HepG2 (cell line): ENCODE measurements around the gene CSTB. TPM values are rescaled to one million over a fixed set of nuclear protein-coding genes. Genes with fewer than 3 reads are reported as not detected.

Source experiments
- BCLAF1 ChIP-seq: fragments of 450-650 bp; IDR thresholded peaks from 2 replicates; pipeline ENCODE4 v1.6.1; 2017; ENCODE audit warnings: mild to moderate bottlenecking
- DNMT1 ChIP-seq: sonication (generic); formaldehyde crosslinking; IDR thresholded peaks from 2 replicates; pipeline ENCODE4 v1.5.1; 2020; ENCODE audit warnings: mild to moderate bottlenecking, missing genetic modification reagents
- DZIP1 ChIP-seq: sonication (generic); formaldehyde crosslinking; IDR thresholded peaks from 2 replicates; pipeline ENCODE4 v1.5.0; 2020; ENCODE audit warnings: mild to moderate bottlenecking, missing genetic modification reagents
- ETS1 ChIP-seq: sonication (generic); formaldehyde crosslinking; IDR thresholded peaks from 2 replicates; pipeline ENCODE4 v1.4.0; 2020; ENCODE audit warnings: missing genetic modification reagents
- GABPA ChIP-seq, 2 experiments: IDR thresholded peaks; 2 replicates each; pipeline ENCODE4 v1.6.1; 2011 to 2016; ENCODE audit warnings: low read depth in 2 of 2, low read length in 1 of 2, missing biosample characterization in 1 of 2, missing genetic modification characterization in 1 of 2
- NBN ChIP-seq: fragments of 450-650 bp; conservative IDR thresholded peaks from 2 replicates; pipeline ENCODE4 v1.6.1; 2017
- REL ChIP-seq: sonication (generic); formaldehyde crosslinking; conservative IDR thresholded peaks from 2 replicates; pipeline ENCODE4 v1.8.0; 2022; ENCODE audit warnings: mild to moderate bottlenecking, missing genetic modification reagents, moderate library complexity
- SRSF1 ChIP-seq: fragments of 200-400 bp; formaldehyde crosslinking; optimal IDR thresholded peaks from 2 replicates; pipeline ENCODE3; 2017; ENCODE audit warnings: mild to moderate bottlenecking, low read depth, low read length, moderate library complexity
- TERF1 ChIP-seq: sonication (generic); formaldehyde crosslinking; IDR thresholded peaks from 2 replicates; pipeline ENCODE4 v1.8.0; 2022; ENCODE audit warnings: mild to moderate bottlenecking, missing genetic modification reagents, moderate library complexity
- TRIM24 ChIP-seq: sonication (generic); formaldehyde crosslinking; IDR thresholded peaks from 2 replicates; pipeline ENCODE4 v1.8.0; 2022; ENCODE audit warnings: mild to moderate bottlenecking, missing genetic modification reagents
- ZNF142 ChIP-seq: sonication (generic); formaldehyde crosslinking; IDR thresholded peaks from 2 replicates; pipeline ENCODE4 v1.4.0; 2020; ENCODE audit warnings: missing genetic modification reagents
- ZNF333 ChIP-seq: sonication (generic); formaldehyde crosslinking; IDR thresholded peaks from 2 replicates; pipeline ENCODE4 v1.4.0; 2020; ENCODE audit warnings: mild to moderate bottlenecking, missing genetic modification reagents, borderline replicate concordance
- ZNF569 ChIP-seq: sonication (generic); formaldehyde crosslinking; IDR thresholded peaks from 2 replicates; pipeline ENCODE4 v1.5.0; 2020; ENCODE audit warnings: mild to moderate bottlenecking, missing genetic modification reagents, moderate library complexity, borderline replicate concordance
- ZNF737 ChIP-seq: sonication (generic); formaldehyde crosslinking; IDR thresholded peaks from 2 replicates; pipeline ENCODE4 v1.5.0; 2020; ENCODE audit warnings: missing genetic modification reagents, mild to moderate bottlenecking, borderline replicate concordance
- polyA plus RNA-seq, 8 experiments: library from polyadenylated mRNA; depleted of rRNA in 3 of 8; stranded (reverse) in 7 of 8; unstranded in 1 of 8; fragments of >200 nt; fragmentation: Illumina TruSeq in 4 of 8; extraction: Trizol in 4 of 8; gene quantifications; 2 replicates each; pipeline versions ENCODE4 v1.2.1 to v1.2.3, GENCODE V29; 2011 to 2016; ENCODE audit warnings: low read depth in 4 of 8, missing spikeins in 1 of 8, mixed read lengths in 1 of 8; ENCODE audit not compliant: insufficient read depth in 1 of 8
- total RNA-seq, 5 experiments: library from RNA; depleted of rRNA; stranded (reverse); fragments of >200 nt; fragmentation: Illumina TruSeq; extraction: Trizol; gene quantifications; 2 replicates each; pipeline ENCODE4 v1.2.3, GENCODE V29; 2016; ENCODE audit warnings: low read depth in 1 of 5

Gene CSTB
- total and polyA plus RNA-seq, 2 of the 13 experiments (the other 11 are each of a cell fraction or from before 2014, with no cell fraction given) = 11.7 to 94.1 TPM

- TF ChIP-seq DZIP1 (CRISPR knock-in tag) (no peak), TRIM24 (CRISPR knock-in tag) (no peak), SRSF1 (no peak), BCLAF1 (no peak), GABPA (IDR thresholded peaks at IDR 0.05; ENCODE audit: low read depth, low read length) (no peak), GABPA (CRISPR knock-in tag; IDR thresholded peaks at IDR 0.05; ENCODE audit: low read depth) (no peak), ETS1 (CRISPR knock-in tag) (no peak), ZNF569 (no peak), NBN (no peak), ZNF142 (CRISPR knock-in tag) (no peak; the same call in 1 of the 2 replicates), ZNF333 (CRISPR knock-in tag) (peak; percentile 75; the same call in 1 of the 2 replicates), REL (CRISPR knock-in tag) (0 out of 2 replicates have a peak, but pooled peaks have one; percentile 36), ZNF737 (no peak), DNMT1 (CRISPR knock-in tag) (peak; percentile 74; the same call in 1 of the 2 replicates), TERF1 (CRISPR knock-in tag) (no peak)
These were observed 13.3 kb upstream of the CSTB start, which contains the start of gene RRP1 (continued) for GRCh38 chr21:43789276-43790009.
